Central memory CD4-positive, alpha-beta T cell (primary cell): ENCODE results near the gene ZNF488.

Source experiments
- DNase-seq: peaks from one replicate; pipeline ENCODE4 v3.0.0; 2022

ZNF488 gene

GRCh38 chr10:47326927-47327330, 57.2 kb downstream of the ZNF488 start:
- no peak for DNase-seq

GRCh38 chr10:47326306-47326926, 57.7 kb downstream of the ZNF488 start:
- no peak for DNase-seq

GRCh38 chr10:47325303-47326291, 58.5 kb downstream of the ZNF488 start:
- no peak for DNase-seq

GRCh38 chr10:47323636-47324296, 60.3 kb downstream of the ZNF488 start:
- DNase-seq, result no peak

GRCh38 chr10:47323087-47323486, 61.0 kb downstream of the ZNF488 start:
- no peak for DNase-seq

- no peak for DNase-seq
Observed at GRCh38 chr10:47322300-47323061, 61.6 kb downstream of the ZNF488 start, which contains the start of gene GDF2. GDF2 (plus strand) TSS chr10:47322454; CDS start chr10:47322669, 215 bp downstream.

- no peak for DNase-seq
Observed at GRCh38 chr10:47321521-47322195, 62.4 kb downstream of the ZNF488 start.

GRCh38 chr10:47320812-47321211, 63.3 kb downstream of the ZNF488 start:
- DNase-seq, result no peak

- no peak for DNase-seq
Observed at GRCh38 chr10:47319784-47320183, 64.3 kb downstream of the ZNF488 start.

- no peak for DNase-seq
Observed at GRCh38 chr10:47318706-47319105, 65.4 kb downstream of the ZNF488 start.

GRCh38 chr10:47317251-47317650, 66.8 kb downstream of the ZNF488 start:
- DNase-seq, result no peak

GRCh38 chr10:47316131-47316530, 68.0 kb downstream of the ZNF488 start:
- no peak for DNase-seq
